Lower leg skin (tissue), 3 donors: ENCODE measurements around the gene SHROOM3.

Source experiments
- CTCF ChIP-seq, 3 donors: fragments of 450-650 bp; IDR thresholded peaks; one replicate each; pipeline ENCODE4 v1.5.1; 2016; ENCODE audit warnings: antibody characterized with exemption in 3 of 3, mild to moderate bottlenecking in 3 of 3, moderate library complexity in 2 of 3
- POLR2A ChIP-seq, 2 donors: fragments of 450-650 bp; IDR thresholded peaks; one replicate each; pipeline ENCODE4 v1.6.1; 2016 to 2017; ENCODE audit warnings: antibody characterized with exemption in 2 of 2, mild to moderate bottlenecking in 1 of 2, moderate library complexity in 1 of 2

DNA sequence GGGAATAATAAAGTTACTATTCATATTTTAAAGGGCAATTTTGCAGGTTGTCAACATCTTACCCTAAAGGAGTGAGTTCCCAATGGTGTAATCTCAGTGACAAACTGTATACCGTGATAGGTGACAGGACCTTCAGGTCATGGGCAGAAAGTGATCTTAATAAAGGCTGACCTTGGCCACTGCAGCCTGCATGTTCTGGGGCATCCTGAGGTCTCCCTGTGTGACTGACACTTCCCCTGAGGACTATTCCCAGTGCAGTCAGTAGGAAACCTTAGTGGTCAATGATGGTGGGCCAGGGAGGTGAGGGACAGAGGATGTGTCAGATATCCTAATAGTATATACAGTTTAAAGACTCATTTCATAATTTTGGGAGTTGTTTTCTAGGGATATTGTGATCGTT, 137.2 kb downstream of the SHROOM3 start:
- TF ChIP-seq CTCF (IDR thresholded peaks at IDR 0.05) (no peak), POLR2A (IDR thresholded peaks at IDR 0.05) (no peak)
